Activated CD4-positive, alpha-beta T cell treated with anti-CD3 and anti-CD28 coated beads, Interleukin-2, Interleukin-6, amounts not matched to agents 100 ng/mL and 50 ng/mL, durations not matched to agents 16 hours and 8 hours (primary cell): ENCODE measurements around the gene CENPM.
"Not testable (repeated sequence)": the region's sequence is repeated elsewhere in the genome, so short reads cannot be mapped to it uniquely, and the experiment has no call there.

Experiments used
- DNase-seq: peaks from one replicate; pipeline ENCODE4 v3.0.0-alpha.2; 2020

Gene CENPM

DNA sequence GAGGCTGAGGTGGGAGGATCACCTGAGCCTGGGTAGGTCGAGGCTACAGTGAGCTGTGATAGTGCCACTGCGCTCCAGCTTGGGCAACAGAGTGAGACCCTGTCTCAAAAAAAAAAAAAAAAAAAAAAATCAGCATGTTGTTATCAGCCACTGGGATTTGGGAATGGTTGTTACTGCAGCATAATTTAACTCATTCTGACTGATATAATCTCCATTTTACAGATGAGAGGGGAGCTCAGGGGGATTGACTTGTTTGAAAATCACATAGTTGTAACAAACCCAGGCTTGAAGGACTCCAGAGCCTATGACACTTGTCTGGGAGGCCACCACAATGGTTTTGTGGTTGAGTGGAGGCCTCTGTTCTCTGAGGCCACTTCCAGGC is 19.3 kb upstream of the CENPM start:
- no peak for DNase-seq

DNA sequence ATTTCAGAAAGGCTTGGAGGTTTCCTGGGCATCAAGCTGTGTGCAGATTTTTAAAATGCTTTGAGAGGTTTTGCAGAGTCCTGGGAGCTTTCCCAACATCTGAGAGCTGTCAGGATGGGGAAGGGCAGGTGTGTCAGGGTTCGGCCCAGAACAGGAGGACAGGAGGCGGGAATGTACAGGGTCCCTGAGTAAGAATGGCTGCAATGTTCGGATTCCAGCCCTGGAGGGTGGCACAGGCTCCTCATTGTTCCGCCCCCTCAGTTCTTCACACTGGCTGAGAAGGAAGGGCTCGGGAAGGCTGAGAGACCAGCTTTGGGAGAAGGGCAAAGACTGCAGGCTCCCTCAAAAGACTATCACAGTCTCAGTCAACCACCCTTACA is 17.1 kb upstream of the CENPM start:
- no peak for DNase-seq

DNA sequence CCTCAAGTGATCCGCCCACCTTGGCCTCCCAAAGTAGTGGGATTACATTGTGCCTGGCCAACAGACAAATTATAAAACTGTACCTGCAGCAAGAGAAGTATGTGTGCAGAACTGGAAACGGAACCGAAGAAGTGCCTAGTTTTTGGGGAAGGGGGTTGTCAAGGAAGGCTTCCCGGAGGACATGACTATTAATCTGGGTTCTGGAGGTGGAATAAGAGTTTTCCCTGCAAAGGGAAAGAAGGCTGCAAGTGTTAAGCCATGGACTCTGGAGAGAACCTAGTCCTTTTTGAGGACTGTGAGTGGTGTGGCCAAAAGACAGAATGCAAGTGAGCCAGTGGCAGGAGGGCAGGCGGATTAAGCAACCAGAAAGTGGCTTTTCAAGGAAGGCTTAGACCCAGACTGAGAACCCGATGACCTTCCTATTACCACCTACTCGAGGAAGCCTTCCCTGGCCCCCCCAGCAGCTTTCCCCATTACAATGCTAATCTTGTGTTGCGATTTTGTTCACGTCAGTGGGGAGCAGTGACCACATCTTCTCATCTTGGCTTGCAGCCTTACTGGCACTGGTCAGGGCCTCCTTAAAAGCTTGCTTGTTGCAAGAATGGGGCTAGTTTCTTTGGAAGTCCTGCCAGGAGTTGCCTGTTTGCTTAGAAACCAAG is 16.6 kb upstream of the CENPM start:
- no peak for DNase-seq

DNA sequence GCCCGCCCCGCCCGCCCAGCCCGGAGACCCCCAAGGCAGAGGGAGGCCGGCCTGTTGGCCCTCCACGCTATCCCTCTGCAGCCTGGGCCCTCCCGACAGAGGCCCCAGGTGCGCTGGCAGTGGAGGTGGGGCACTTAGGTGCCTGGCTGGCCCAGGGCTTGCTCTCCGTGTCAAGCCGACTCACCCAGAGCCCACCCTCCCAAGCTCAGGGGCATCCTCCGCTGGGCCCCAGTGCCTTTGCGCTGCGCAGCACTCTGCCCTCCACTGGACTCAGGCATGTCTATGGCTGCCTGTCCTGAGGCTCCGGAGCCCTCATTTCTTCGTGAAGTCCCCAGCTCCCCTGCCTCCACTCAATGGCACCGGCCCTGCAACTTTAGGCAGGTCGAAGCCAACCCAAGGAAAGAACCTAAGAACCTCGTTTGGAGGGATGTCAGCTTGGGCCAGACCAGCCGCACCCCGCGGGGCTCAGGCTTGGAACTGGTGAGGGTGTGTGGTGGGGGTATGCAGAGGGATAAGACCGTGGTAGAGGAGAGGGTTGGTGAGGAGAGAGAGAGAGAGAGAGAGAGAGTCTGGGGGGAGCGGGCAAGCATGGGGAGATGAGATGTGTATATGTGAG is 11.1 kb upstream of the CENPM start:
- DNase-seq = no peak

DNA sequence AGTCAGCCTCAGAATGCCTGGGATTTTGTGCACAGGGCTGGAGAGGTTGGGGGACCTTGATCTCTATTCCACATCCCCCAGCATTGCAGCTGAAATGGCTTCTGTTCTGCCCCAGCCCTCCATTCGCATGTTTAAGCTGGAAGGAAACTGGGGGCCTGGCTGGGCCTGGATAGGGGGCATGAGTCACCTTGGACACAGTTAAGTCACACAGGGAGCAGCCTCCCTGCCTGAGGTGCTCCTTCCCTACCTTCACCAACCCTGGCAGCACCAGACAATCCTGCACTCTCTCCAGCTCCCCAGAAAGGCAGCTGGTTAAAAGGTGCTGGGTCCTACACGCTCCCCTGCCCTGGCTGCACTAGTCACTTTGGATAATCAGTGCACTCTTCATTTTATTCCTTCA is 5.8 kb upstream of the CENPM start:
- DNase-seq = no peak

DNA sequence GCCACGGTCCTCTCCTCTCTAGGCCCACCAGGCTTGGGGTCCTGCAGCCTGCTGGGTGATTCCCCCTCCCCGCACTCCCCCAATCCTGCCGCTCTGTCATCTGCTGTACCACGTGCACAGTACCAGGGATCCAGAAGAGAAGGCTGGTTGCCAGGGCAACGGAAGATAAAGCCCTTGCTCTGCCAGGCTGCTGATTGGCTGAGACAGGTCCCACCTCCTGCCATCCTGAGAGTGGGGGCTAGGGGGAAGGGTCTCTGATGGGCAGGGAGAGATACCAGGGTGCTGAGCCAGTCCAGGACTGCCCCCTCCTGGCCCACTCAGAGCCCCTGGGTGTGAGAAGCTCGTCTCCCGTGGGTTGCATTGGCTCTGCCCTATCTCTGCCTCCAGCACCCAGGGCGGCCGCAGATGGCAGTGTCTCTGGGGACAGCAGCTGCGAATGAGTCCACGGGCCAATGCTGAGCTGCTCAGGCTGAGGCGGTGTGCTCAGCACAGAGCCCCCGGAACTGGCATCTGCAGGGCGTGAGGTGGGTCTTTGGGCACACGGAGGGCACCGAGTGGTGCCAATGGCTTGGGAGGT is 5.0 kb upstream of the CENPM start, which contains the start of gene SMIM45:
Gene SMIM45 (plus strand): TSS at position 253 of the 577 bp plus-strand sequence.
- no peak for DNase-seq

DNA sequence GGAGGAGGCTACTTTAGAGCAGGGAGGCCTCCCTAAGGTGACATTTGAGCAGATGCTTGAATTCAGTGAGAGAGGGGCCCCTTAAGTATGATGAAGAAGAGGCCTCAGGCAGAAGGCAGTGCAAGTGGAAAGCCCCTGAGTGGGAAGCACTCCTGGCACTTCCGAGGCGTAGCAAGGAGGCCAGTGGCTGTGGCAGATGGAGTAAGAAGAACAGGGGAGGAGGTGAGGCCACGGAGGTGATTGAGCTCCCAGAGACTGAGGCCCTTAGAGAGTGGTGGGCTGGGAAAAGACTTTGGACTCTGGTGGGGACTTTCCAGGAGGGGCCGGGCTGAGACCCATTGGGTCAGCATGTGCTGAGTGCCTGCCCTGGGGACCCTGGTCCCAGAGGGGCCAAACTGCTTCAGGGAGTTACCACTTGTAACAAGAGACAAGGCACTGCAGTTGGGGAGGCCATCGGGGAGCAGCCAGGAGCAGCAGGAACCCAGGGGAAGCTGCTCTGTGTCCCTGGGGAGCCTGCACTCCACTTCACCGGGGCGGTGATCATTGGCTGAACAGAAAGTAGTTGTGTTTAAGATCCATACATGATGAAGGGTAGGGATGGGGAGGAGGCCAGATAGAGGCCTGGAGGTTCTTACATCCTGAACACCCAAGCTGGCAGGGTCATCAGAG is 2.5 kb upstream of the CENPM start:
- no peak for DNase-seq

DNA sequence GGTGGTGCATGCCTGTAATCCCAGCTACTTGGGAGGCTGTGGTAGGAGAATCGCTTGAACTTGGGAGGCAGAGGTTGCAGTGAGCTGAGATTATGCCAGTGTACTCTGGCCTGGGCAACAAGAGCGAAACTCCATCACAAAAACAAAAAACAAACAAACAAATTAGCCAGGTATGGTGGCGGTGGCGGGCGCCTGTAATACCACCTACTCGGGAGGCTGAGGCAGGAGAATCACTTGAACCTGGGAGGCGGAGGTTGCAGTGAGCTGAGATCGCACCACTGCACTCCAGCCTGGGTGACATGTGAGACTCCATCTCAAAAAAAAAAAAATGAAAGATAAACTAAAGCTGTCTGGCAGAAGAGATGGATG is 2.0 kb upstream of the CENPM start:
- DNase-seq = not testable (repeated sequence)

DNA sequence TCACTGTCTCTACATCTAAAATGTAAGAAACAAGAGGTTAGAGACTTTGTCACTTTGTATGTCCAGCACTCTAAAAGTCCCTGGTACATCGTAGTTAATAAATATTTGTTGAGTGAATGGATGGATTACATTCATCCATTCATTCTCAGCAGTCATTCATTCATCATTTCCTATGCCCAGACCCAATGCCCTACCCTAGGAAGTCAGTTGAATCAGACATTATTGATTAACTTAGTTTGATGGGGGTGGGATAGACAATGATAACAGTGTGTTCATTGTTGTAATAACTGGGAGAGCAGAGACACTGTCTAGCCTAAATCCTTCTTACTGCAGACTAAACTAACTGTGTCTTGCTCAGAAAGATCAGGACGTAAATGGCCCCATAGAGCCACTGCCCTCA is 1.2 kb upstream of the CENPM start:
- no peak for DNase-seq

DNA sequence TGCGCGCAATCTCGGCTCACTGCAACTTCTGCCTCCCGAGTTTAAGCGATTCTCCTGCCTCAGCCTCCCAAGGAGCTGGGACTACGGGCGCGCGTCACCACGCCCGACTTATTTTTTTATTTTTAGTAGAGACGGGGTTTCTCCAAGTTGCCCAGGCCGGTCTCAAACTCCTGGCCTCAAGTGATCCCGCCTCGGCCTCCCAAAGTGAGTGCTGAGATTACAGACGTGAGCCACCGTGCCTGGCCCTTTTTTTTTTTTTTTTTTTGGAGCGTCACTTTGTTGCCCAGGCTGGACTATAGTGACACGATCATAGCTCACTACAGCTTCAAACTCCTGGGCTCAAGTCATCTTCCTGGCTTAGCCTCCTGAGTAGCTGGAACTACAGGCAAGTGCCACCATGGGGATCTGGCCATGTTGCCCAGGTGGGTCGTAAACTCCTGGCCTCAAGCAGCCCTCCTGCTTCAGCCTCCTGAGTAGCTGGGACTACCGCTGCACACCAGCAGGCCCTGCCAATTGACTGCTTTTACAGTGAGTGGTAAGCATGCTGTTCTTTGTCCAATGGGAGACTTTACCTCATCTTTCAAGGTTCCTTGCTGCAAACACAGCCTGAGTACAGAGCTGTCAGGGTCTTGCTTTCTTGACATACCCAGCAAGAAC is 600 bp upstream of the CENPM start:
- DNase-seq = no peak

DNA sequence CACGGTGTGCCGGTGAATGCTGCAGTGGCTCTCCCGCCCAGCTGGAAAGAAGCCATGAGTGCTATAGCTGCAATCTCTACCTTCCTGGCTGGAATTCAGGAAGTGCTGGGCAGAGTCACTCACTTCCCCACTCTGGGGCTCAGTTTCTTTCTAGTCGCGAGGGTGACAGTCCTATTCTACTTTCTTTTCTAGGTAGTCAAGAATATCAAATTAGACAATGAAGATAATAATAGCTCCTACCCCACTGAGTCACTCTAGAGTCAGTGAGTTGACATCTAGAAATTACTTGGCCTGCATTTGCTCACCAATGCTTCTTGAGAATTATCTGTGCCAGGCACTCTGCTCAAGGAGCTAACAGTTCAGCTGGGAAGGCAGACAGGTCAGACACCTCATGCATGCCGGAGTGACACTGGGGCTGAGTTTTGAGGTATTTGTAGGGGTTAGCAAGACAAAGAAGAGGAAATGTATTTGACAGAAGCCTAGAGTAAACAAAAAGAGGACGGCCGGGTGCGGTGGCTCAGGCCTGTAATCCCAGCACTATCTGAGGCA is 3.2 kb downstream of the CENPM start:
- no peak for DNase-seq

DNA sequence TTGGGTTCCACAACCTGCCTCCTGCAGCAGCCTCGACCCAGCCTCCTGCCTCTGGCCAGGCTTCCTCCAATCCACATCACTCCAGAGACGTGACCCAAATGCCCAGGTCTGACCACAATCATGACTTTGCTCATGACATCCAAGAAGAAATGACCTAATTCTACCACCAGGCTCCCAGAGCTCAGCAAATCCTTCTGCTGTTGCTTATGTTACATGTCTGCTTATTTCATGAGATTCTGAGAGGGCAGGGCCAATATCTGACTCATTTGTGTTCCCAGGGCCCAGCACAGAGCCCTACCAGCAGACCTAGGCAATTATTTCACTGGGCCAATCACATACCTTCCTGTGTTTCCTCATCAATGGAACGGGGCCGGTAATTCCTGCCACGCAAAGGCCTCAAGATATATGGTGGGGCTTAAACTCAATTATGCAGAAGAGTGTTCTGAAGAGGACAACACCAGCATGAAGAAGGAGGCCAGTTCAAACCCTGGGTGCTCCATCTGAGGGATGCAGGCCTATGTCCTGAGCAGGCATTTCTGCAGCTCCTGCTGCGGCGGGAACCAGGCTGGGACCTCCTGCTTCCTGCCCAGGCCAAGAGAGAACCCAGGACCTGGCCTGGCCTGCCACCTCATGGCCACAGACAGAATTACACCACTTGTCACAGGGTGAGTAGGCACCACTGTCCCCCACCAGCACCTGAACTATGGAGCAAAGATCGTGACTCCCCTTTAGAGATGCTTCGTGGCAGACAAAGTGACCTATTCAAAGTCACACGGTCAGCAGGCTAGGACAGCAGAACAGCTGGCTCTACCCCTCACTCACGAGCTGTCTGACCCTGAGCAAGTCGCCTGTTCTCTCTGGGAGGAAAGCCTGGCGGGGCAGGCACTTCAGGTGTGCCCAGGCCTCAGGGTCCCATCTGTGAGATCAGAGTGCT is 5.9 kb downstream of the CENPM start:
- DNase-seq = peak; percentile 90

DNA sequence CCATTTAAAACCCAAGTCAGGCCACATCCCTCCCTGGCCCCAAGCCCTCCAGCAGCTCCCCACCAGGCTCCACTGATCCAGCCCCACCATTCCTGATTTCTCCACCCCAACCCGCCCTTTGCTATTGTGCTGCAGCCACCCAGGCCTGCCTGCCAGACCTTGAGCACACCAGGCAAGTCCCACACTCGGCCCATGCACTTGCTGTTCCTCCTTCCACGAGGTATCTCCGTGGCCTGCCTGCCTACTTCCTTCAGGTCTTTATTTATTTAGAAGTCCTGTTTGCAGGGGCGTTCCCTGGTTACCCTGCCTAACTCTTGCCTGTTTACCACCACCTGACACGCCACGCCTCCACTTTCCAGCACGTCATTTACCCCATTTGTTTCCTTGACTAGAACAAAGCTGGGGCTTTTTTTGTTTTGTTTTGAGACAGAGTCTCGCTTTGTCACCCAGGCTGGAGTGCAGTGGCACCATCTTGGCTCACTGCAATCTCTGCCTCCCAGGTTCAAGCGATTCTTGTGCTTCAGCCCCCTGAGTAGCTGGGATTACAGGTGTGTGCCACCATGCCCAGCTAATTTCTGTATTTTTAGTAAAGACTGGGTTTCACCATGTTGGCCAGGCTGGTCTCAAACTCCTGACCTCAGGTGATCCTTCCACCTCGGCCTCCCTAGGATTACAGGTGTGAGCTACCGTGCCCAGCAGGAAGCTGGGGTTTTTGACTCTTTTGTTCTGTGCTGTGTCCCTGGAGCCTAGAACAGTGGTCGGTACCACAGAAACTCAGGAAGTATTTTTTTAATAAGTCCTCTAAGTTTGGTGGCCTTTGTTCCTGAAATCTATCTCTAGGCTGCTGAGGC is 6.7 kb downstream of the CENPM start:
- DNase-seq = peak; percentile 96

DNA sequence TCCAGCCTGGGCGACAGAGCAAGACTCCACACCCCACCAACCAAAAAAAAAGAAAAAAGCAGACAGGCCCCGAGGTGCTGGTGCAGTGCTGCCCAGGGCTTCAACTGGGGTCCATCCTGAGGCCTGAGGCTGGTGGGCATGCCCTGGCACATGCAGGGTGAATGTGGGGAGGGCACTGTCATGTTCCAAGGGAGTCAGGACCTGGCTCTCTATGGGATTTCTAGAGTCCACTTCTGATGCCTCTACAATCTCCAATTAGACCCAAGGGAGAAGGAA is 10.1 kb downstream of the CENPM start:
- no peak for DNase-seq

DNA sequence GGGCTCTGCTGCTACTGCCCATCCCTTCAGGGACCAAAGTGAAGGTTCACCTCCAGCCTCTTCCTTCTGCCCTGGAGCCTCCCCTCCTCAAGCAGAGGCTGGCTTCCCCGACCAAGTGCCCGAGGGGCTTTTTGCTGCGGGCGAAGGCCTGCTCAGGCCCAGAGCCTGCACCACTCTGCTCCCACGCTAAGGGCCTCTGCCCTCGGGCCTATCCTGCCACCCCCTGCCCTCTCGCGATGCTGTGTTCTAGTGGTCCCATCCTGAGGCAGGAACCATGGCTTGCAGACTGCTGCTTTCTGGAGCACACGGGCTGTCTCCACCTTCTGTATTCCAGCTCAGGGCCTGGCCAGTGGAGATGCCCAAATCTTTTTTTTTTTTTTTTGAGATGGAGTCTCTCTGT is 11.4 kb downstream of the CENPM start:
- DNase-seq = no peak

DNA sequence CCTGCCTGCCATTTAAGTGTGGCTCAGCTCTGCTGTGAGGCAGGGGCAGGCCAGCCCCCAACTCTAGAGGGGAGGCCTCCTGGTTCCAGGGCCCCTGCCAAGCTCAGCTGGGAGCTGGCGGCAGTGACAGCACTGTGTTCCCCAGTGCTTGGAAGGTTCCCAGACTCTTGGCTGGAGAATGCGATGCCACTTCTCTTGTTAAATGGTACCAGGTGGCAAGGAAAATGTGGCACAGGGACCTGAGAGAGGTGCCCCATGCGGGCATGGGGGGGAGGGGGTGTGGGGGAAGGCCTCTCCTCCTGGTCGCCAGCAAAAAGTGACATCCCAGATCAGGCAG is 12.0 kb downstream of the CENPM start:
- DNase-seq = no peak

DNA sequence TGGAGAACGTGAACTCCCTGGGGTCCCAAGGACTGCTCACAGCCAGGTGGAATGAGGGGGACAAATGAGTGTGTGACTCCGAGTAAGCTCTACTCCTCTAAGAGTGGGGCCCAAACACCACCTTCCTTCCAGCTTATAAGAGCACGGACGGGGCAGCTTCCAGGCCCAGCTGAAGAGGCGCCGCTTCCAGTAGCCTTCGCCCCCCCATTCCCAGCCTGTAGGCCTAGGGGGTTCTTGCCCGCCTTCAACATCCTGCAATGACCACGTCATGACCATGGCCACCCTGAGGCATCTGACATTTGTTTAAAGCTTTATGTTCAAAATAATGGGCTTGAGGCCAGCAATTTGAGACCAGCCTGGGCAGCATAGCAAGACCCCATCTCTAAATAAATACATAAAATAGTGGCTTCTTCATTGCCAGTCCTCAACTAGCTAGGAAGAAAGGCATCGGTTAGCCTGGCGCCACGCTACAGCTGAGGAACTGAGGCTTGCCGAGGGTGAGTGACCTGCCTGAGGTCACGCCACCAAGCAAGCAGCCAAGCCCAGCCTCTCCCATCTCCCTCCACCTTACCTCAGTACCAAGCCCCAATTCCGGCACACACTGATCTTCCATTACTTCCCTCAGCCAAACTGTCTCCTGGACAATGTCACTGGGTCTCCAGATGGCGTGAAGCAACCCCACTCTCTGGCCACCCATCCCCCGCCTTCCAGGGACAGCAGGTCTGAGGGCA is 12.5 kb downstream of the CENPM start:
- DNase-seq = no peak

DNA sequence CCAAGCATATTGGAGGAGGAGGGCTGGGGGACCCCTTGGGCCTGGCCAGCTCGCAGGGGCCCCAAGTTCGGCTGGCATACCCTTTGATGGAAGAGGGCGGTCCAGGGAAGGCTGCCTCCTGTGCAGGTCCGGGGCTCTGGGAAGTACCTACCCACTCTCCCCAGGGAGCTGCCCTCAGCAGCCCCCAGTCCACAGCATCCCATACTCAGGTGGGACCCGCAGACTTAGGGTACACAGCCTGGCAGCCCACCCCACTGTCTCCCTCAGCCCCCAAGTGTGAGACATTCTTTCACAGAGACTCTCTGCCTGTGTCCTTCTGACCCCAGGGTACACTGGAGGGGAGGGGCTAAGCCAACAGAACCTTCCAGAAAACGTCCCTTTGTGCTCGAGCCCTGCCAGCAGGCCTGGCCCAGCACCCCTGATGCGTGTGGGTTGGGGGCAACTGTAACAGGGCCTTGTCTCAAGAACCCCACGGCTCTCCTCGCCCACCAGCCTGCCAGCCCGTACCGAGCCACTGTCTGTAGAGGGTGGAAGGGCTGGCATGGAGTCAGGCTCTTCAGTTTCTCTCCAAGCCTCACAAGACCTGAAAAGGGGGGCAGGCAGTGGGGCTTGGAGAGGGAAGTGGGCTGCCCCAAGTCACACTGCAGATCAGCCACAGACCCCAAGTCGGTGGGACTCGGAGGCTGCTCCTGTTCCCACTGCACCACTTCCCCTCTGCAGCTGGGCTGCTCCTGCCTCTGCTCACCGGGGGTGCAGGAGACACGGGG is 13.4 kb downstream of the CENPM start:
- DNase-seq = no peak

DNA sequence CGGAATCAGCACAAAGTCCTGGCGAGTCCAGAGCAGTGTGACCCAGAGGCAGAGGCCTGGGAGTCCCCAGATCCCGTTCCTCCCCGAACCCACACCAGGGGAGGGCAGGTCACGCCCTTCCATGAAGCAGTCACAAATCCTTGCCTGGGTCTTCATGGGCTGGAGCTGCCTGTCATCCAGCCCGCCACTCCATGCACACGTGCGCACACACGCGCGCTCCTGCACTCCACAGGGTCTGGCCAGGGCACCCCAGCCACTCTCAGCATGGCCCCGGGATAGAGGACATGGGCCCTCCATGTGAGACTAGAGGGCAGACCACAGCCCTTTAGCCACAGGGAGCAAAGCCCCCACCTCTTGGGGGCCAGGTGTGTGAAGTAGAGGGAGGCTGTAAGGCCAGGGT is 14.6 kb downstream of the CENPM start:
- no peak for DNase-seq

DNA sequence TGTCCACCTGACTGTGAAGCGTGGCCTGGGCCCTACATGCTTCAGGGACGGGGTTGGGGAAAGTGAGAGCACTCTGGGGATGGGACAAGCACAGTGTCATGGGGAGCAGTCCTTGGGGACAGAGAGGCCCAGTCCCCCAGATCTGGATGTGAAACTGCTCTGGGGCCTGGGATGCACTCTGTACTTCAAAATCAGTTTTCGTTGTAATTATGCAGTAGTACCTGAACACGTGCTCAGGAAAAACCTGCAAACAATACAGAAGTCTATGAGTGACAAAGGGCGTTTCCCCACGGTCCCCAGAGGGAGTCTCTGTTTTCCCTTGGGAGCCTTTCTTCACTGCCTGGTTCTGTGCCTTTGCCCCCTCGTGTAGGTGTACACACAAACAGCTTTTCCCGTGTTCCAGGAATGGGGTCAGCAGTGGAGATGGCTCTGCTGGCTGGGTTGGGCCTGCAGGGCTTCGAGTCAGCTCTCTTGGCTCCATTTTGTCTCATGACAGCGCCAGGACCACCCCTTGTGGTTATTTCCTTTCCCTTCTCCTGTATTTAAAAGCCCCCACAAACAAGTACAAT is 15.2 kb downstream of the CENPM start:
- DNase-seq = no peak
